Measurements from ENCODE around the gene DSCAM.

DSCAM gene

GRCh38 chr21:39984286-39984991 lies 862.5 kb downstream of the DSCAM start:
- DNase-seq (ENCODE audit: low spot score), result no peak

GRCh38 chr21:39980241-39980820 lies 866.6 kb downstream of the DSCAM start:
- no peak for DNase-seq (ENCODE audit: low spot score)

DNA sequence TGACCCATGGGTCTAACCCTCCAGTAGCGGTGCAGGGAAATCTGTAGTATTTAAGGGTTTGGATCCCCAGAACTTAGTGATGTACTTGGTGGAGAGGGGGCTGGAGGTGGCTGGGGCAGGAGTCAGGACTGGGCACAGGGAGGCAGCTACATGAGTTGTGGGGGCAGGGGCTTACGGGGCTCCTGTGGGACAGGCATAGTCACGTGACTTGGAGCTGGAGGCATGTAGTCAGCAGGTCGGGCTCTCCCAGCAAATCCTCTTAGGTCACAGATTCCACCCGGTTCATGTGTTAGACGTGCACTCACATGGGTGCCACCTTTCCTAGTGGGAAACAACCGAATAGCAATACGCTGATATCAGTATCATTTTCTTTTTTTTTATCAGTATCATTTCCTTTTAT lies 867.6 kb downstream of the DSCAM start:
- DNase-seq (ENCODE audit: low spot score), result no peak

DNA sequence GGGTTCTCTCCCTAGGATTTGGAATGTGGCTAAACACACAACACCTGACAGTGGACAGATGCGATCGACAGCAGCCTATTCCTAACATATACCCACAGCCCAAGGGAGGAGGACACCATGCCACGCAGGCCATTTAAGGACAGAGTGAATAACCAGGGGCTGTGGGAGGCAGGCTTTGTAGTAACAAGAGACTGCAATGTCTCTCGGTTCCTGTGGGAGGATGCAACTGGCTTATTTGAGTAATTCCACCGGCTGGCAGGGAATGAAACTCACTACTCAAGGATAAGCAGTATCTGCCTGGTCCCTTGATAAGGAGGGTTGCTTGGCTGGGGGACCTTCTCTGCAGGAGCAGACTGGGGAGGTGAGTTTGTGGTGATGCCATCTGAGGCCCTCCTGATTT lies 870.2 kb downstream of the DSCAM start:
- no peak for DNase-seq (ENCODE audit: low spot score)

DNA sequence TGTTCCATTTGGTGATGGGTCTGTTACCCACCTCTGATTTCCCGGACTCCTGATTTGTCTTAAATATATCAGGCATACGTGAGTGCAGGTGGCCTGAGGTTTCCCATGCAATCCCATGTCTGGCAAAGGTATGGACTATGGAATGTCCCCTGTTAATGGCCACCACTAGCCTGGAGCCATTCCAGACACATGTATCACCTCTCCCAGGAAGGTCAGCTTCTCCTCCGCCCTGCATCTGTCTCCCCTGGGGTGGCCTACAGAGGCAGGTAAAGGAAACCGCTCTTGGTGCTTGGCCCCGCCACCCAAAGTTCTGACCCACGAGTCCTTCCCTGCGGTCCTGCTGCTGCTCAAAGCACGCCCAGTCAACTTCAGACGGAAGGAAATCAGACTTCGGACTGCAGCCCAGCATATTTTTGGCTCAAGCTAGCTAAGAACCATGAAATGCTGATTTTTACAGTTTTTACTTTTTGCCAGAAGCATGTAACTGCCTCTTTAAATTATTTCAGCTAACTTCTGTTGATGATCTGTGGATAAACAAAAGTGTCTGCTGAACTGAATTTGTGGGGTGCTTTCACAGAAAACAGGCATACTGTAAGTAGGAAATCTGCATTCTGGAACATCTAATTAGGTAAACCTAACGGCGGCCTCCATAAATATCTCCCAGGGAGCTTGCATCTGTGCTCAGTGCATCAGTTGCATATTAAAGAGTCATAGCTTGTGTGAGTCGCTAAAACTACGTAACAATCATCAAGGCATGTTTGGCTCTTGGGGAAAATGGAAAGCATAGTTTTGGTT lies 873.8 kb downstream of the DSCAM start:
- no peak for DNase-seq (ENCODE audit: low spot score)

DNA sequence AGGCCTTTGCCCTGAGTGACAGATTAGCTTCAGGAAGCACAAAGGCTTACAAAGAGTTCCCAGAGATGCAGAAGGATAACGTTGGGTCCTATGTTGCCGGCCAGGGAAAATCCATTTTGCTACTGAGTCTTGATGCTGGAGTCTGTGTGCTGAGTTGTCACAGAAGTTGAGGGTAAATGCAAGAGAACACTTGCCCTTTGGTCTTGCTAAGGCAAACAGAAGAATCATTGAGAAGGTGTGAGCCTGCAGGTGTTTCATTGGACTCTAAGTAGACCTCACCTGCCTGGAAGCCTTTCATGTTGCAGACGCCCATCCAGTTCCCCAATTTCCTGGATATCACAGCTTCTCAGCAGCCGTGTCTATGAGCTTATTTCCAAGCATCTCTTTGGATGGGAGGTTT lies 874.5 kb downstream of the DSCAM start:
- no peak for DNase-seq (ENCODE audit: low spot score)

GRCh38 chr21:39971956-39972355 lies 875.0 kb downstream of the DSCAM start:
- no peak for DNase-seq (ENCODE audit: low spot score)

- DNase-seq (ENCODE audit: low spot score), result no peak
Measured at GRCh38 chr21:39969691-39970364, 877.1 kb downstream of the DSCAM start.

DNA sequence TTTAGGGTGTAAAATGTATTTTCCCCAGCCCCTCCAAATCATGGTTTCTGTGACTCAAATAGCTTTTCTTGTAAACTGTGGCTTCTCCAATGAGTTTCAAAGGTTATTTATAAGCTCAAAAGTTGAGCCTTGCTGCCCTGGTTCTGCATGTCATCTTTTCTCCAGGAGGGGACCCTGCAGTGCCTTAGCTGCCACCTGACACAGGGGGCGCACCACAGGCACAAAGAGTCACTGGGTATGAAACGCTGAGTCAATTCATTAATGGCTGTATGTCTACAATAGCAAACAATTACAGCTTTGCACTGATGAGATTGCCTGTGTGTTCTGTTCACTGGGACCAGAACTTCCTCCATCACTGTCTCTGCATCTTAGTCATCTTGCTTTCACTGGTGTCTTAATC lies 878.9 kb downstream of the DSCAM start:
- DNase-seq (ENCODE audit: low spot score), result no peak

GRCh38 chr21:39966786-39967185 lies 880.2 kb downstream of the DSCAM start:
- no peak for DNase-seq (ENCODE audit: low spot score)

DNA sequence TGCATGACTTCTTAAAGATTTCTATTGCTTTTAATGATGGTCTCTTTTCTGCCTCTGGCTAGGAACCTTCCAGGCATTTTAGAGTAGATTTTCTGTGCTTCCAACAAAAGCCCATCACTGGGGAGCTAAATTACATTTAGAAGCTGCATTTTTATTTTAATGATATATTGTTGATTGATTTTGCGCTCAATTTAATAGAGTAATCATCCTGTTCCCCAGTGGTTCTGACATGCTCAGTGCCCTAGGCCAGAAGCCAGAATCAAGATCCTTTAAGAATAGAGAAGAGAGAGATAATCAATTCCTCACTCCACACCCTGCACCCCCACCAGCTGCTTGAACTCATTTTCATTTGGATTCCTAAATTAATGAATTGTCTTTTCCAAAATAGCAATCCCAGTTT lies 881.9 kb downstream of the DSCAM start:
- DNase-seq (ENCODE audit: low spot score), result no peak

DNA sequence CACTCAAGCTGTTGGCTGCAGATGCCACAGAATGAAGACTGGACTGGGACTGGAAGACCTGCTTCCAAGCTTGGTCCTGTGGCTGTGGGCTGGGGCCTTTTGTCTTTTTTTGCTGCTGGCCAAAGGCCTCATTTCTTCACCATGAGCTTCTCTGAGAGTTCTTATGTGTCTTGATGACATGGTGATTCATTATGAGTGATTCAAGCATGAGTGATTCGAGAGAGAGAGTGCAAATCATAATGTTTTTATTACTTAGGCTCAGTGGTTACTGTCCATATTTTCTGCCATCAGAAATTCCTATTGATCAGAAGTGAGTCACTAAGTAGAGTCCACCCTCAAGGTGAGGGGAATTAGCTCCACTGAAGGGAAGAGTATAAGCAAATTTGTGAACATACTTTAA lies 885.7 kb downstream of the DSCAM start:
- DNase-seq (ENCODE audit: low spot score), result no peak

All from hepatic stellate cell (primary cell).